ENCODE results near the gene SIRPA.

Gene SIRPA

GRCh38 chr20:1870792-1871550, 24.2 kb upstream of the SIRPA start:
- no peak for DNase-seq

GRCh38 chr20:1871807-1872458, 23.3 kb upstream of the SIRPA start:
- no peak for DNase-seq

- no peak for DNase-seq
These were observed 22.6 kb upstream of the SIRPA start for GRCh38 chr20:1872459-1873097.

- no peak for DNase-seq
These were observed 20.6 kb upstream of the SIRPA start for GRCh38 chr20:1874450-1875182.

- DNase-seq = no peak
These were observed 20.0 kb upstream of the SIRPA start for GRCh38 chr20:1875183-1875554.

- DNase-seq = no peak
These were observed 19.4 kb upstream of the SIRPA start for GRCh38 chr20:1875762-1876161.

GRCh38 chr20:1876217-1876921, 18.8 kb upstream of the SIRPA start:
- no peak for DNase-seq

GRCh38 chr20:1876975-1877608, 18.1 kb upstream of the SIRPA start:
- DNase-seq = no peak

- no peak for DNase-seq
These were observed 17.5 kb upstream of the SIRPA start for GRCh38 chr20:1877609-1878200.

GRCh38 chr20:1879369-1879768, 15.8 kb upstream of the SIRPA start:
- no peak for DNase-seq

GRCh38 chr20:1879934-1880333, 15.3 kb upstream of the SIRPA start:
- DNase-seq = no peak

- DNase-seq = no peak
These were observed 14.5 kb upstream of the SIRPA start for GRCh38 chr20:1880529-1881239.

GRCh38 chr20:1881240-1881835, 13.9 kb upstream of the SIRPA start:
- DNase-seq = no peak

GRCh38 chr20:1882026-1882425, 13.2 kb upstream of the SIRPA start:
- DNase-seq = no peak

GRCh38 chr20:1883986-1884385, 11.2 kb upstream of the SIRPA start:
- DNase-seq = no peak

GRCh38 chr20:1885254-1885653, 10.0 kb upstream of the SIRPA start:
- no peak for DNase-seq

- no peak for DNase-seq
These were observed 9.1 kb upstream of the SIRPA start for GRCh38 chr20:1885940-1886693.

GRCh38 chr20:1887321-1887720, 7.9 kb upstream of the SIRPA start:
- DNase-seq = no peak

GRCh38 chr20:1887756-1888155, 7.5 kb upstream of the SIRPA start:
- DNase-seq = no peak
